ENCODE measurements around the gene PXYLP1. TPM values are rescaled to one million over a fixed set of nuclear protein-coding genes. Genes with fewer than 3 reads are reported as not detected.
A peak's percentile ranks its signal among the peaks of the same experiment; 100 is the strongest.

The PXYLP1 gene
- total and polyA plus RNA-seq, 9 of the 15 experiments (the other 6 are each of a cell fraction or from before 2014, with no cell fraction given): 0.80 to 2.9 (median 1.3) TPM

DNA sequence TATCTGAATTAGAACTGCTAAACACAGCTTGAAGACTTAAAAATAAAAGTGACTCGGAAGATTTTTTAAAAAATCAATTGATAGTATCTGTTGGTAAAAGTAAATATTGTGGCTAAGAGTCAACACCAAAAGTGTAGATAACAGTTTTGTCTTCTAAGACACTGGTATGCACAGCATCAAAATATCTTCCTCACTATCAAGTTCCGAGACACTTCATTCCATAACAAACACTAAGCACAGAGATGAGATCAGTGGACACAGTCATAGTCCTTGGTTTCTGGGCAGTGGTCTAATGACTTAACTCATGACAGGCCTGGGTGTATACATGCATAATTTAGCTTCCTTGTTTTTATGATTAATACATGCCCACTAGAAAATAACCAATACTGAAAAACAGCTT, 63.2 kb downstream of the PXYLP1 start (continued):
- TF ChIP-seq, protein P1, sequence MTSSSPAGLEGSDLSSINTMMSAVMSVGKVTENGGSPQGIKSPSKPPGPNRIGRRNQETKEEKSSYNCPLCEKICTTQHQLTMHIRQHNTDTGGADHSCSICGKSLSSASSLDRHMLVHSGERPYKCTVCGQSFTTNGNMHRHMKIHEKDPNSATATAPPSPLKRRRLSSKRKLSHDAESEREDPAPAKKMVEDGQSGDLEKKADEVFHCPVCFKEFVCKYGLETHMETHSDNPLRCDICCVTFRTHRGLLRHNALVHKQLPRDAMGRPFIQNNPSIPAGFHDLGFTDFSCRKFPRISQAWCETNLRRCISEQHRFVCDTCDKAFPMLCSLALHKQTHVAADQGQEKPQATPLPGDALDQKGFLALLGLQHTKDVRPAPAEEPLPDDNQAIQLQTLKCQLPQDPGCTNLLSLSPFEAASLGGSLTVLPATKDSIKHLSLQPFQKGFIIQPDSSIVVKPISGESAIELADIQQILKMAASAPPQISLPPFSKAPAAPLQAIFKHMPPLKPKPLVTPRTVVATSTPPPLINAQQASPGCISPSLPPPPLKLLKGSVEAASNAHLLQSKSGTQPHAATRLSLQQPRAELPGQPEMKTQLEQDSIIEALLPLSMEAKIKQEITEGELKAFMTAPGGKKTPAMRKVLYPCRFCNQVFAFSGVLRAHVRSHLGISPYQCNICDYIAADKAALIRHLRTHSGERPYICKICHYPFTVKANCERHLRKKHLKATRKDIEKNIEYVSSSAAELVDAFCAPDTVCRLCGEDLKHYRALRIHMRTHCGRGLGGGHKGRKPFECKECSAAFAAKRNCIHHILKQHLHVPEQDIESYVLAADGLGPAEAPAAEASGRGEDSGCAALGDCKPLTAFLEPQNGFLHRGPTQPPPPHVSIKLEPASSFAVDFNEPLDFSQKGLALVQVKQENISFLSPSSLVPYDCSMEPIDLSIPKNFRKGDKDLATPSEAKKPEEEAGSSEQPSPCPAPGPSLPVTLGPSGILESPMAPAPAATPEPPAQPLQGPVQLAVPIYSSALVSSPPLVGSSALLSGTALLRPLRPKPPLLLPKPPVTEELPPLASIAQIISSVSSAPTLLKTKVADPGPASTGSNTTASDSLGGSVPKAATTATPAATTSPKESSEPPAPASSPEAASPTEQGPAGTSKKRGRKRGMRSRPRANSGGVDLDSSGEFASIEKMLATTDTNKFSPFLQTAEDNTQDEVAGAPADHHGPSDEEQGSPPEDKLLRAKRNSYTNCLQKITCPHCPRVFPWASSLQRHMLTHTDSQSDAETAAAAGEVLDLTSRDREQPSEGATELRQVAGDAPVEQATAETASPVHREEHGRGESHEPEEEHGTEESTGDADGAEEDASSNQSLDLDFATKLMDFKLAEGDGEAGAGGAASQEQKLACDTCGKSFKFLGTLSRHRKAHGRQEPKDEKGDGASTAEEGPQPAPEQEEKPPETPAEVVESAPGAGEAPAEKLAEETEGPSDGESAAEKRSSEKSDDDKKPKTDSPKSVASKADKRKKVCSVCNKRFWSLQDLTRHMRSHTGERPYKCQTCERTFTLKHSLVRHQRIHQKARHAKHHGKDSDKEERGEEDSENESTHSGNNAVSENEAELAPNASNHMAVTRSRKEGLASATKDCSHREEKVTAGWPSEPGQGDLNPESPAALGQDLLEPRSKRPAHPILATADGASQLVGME (CRISPR knock-in tag; IDR thresholded peaks at IDR 0.05): no peak
- TF ChIP-seq FUS (optimal IDR thresholded peaks at IDR 0.05; ENCODE audit: low read depth, low read length) (no peak), ELF4 (CRISPR knock-in tag; IDR thresholded peaks at IDR 0.05) (no peak), JUN (IDR thresholded peaks at IDR 0.05; ENCODE audit: borderline replicate concordance, low read depth, low read length) (no peak), JUN (CRISPR knock-in tag; IDR thresholded peaks at IDR 0.05; ENCODE audit: borderline replicate concordance) (no peak), SNRNP70 (optimal IDR thresholded peaks at IDR 0.05; ENCODE audit: low read depth, low read length) (no peak), ZNF57 (CRISPR knock-in tag; IDR thresholded peaks at IDR 0.05) (no peak), RAD21 (CRISPR knock-in tag; conservative IDR thresholded peaks at IDR 0.05 in 1 of 2, IDR thresholded peaks at IDR 0.05 in 1 of 2) (no peak), FOXA3 (CRISPR knock-in tag; conservative IDR thresholded peaks at IDR 0.05 in 1 of 2, IDR thresholded peaks at IDR 0.05 in 1 of 2) (peak in 1 of 2 experiments; percentile 93; a peak in 2 of 4 replicates), FOSL1 (tag; conservative IDR thresholded peaks at IDR 0.05) (peak; percentile 65), ZNF644 (tag; IDR thresholded peaks at IDR 0.05; ENCODE audit: low read depth) (no peak), RCOR1 (IDR thresholded peaks at IDR 0.05; ENCODE audit: borderline replicate concordance in 1 of 2, low read depth in 2 of 2, low read length in 2 of 2) (no peak), ZNF77 (CRISPR knock-in tag; IDR thresholded peaks at IDR 0.05) (no peak), GTF2A2 (tag; IDR thresholded peaks at IDR 0.05) (no peak), XRCC4 (IDR thresholded peaks at IDR 0.05; ENCODE audit: extremely low read depth, insufficient read depth, insufficient read length) (no peak)
- TF ChIP-seq, protein P2, sequence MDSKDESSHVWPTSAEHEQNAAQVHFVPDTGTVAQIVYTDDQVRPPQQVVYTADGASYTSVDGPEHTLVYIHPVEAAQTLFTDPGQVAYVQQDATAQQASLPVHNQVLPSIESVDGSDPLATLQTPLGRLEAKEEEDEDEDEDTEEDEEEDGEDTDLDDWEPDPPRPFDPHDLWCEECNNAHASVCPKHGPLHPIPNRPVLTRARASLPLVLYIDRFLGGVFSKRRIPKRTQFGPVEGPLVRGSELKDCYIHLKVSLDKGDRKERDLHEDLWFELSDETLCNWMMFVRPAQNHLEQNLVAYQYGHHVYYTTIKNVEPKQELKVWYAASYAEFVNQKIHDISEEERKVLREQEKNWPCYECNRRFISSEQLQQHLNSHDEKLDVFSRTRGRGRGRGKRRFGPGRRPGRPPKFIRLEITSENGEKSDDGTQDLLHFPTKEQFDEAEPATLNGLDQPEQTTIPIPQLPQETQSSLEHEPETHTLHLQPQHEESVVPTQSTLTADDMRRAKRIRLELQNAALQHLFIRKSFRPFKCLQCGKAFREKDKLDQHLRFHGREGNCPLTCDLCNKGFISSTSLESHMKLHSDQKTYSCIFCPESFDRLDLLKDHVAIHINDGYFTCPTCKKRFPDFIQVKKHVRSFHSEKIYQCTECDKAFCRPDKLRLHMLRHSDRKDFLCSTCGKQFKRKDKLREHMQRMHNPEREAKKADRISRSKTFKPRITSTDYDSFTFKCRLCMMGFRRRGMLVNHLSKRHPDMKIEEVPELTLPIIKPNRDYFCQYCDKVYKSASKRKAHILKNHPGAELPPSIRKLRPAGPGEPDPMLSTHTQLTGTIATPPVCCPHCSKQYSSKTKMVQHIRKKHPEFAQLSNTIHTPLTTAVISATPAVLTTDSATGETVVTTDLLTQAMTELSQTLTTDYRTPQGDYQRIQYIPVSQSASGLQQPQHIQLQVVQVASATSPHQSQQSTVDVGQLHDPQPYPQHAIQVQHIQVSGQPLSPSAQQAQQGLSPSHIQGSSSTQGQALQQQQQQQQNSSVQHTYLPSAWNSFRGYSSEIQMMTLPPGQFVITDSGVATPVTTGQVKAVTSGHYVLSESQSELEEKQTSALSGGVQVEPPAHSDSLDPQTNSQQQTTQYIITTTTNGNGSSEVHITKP (IDR thresholded peaks at IDR 0.05; ENCODE audit: partially characterized antibody): no peak
- TF ChIP-seq, protein P3, sequence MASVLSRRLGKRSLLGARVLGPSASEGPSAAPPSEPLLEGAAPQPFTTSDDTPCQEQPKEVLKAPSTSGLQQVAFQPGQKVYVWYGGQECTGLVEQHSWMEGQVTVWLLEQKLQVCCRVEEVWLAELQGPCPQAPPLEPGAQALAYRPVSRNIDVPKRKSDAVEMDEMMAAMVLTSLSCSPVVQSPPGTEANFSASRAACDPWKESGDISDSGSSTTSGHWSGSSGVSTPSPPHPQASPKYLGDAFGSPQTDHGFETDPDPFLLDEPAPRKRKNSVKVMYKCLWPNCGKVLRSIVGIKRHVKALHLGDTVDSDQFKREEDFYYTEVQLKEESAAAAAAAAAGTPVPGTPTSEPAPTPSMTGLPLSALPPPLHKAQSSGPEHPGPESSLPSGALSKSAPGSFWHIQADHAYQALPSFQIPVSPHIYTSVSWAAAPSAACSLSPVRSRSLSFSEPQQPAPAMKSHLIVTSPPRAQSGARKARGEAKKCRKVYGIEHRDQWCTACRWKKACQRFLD (CRISPR knock-in tag; IDR thresholded peaks at IDR 0.05): no peak

Measured in K562 (cell line).